Posterior vena cava (tissue), 2 donors: ENCODE measurements around the gene PTPN23. TPM values are rescaled to one million over a fixed set of nuclear protein-coding genes. Genes with fewer than 3 reads are reported as not detected.
"Not testable (repeated sequence)": the region's sequence is repeated elsewhere in the genome, so short reads cannot be mapped to it uniquely, and the experiment has no call there.

Experiments used
- DNase-seq: peaks from one replicate; pipeline ENCODE4 v3.0.0-alpha.2; 2020; ENCODE audit warnings: low spot score
- intact Hi-C, 2 donors: fragments of 100-400 bp; cut with DNase I; formaldehyde crosslinking; loops; one replicate each; pipeline versions ENCODE4 v1.14.1 to v1.14.2; 2022 to 2023
- total RNA-seq, 2 donors: library from RNA; stranded (reverse); fragmentation: NEBNext Ultra II Directional; extraction: Animal tissue kit (Norgen Biotek cat#: 25700); gene quantifications; one replicate each; pipeline ENCODE4 v1.2.1, GENCODE V29; 2021
- donor health status: DM: yes; HTN: yes; CAD: no.
- donor health status: DM: yes; HTN: yes; CAD: no.

PTPN23 gene
- total RNA-seq, 2 donors from 2014 or later = 30.8 to 32.4 TPM

- no peak for DNase-seq
- intact Hi-C loops = no loop called here
Measured at GRCh38 chr3:47425959-47426358, 45.1 kb downstream of the PTPN23 start.

DNA sequence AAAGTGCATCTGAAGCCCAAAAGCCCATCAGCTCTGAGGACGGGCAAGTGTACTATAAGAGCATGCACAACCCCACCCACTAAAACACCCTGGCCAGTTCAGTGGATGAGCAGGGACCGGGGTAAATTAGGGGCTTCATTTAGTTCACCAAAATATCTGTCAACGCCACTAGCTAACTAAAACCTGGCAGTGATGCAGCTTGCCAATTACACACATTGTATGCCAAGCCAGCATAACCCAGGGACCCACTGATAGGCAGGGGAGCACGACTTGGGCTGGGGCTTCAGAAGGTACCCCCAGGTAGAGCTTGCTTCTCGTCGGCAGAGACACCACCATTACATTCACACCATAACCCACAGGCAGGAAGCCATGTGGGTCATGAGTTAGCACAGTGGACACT lies 47.0 kb downstream of the PTPN23 start:
- intact Hi-C loops = no loop called here

GRCh38 chr3:47428662-47429061 lies 47.8 kb downstream of the PTPN23 start:
- intact Hi-C loops = no loop called here
- DNase-seq = peak; percentile 8

More for the DNA sequence above, 47.0 kb downstream of the PTPN23 start:
- peak; percentile 63 for DNase-seq

DNA sequence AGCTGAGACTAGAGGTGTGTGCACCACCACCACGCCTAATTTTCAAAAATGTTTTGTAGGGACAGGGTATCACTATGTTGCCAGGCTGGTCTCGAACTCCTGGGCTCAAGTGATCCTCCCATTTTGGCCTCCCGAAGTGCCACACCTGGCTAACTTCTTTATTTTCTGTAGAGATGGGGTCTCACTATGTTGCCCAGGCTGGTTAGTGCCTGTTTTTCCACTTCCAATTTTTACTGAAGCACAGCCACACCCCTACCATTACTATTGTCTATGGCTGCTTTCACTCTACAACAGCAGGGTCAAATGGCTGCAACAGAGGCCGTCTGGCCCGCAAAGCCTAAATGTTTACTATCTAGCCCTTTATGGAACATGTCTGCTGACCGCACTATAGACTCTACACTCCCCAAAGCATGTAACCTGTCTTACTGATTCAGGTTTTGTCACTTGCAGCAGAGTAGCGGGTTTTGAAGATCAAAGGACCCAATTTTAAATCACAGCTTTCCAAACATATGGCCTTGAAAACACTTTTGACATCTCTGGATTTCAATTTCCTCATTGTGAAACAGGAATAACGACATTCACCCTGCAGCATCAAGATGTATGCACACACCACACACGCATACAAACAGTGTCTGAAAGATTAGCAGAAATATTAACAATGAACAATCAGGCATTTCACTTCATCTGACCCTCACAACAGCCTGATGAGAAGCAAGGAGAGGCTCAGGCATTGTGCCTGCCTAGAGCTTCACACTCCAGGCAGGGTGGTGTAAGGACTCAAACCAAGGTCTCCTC lies 48.9 kb downstream of the PTPN23 start:
- DNase-seq = peak; percentile 5

GRCh38 chr3:47430606-47431005 lies 49.8 kb downstream of the PTPN23 start:
- intact Hi-C loops = no loop called here
- DNase-seq = peak; percentile 32

More for the DNA sequence above, 48.9 kb downstream of the PTPN23 start:
- intact Hi-C loops = no loop called here

GRCh38 chr3:47431225-47431624 lies 50.4 kb downstream of the PTPN23 start:
- intact Hi-C loops = no loop called here
- DNase-seq = no peak

GRCh38 chr3:47432673-47433072 lies 51.9 kb downstream of the PTPN23 start:
- intact Hi-C loops = no loop called here
- peak; percentile 29 for DNase-seq

DNA sequence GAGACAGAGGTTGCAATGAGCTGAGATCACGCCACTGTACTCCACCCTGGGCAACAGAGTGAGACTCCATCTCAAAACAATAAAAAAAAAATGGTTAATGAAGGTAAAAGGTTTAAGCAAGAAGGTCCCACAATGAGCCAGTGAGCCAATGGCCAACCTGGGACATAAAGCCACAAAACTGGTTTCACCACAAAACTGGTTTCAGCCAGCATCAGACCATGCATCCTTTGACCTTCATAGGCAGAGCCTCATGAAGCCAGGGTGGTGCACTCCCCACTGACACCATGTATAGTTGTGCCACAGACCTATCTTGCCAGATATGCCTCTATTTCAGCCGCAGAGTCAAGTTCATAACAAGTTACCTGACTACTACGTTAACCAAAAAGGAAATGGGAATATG lies 53.0 kb downstream of the PTPN23 start:
- intact Hi-C loops = no loop called here
- DNase-seq = no peak

- no peak for DNase-seq
- intact Hi-C loops = no loop called here
Measured at GRCh38 chr3:47434849-47435248, 54.0 kb downstream of the PTPN23 start.

DNA sequence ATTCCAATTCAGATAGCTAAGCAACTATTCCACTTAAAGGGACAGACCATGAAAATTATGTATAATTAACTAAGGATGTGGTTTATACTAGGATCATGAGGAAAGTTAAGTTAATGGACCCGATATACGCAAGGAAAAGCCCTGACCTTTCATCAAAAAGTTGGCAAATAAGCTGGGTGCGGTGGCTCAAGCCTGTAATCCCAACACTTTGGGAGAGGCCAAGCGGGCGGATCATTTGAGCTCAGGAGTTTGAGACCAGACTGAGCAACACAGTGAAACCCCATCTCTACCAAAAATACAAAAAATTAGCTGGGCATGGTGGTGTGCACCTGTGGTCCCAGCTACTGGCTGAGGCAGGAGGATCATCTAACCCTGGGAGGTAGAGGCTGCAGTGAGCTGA lies 55.4 kb downstream of the PTPN23 start:
- DNase-seq = no peak
- intact Hi-C loops = no loop called here

- intact Hi-C loops = no loop called here
Measured at GRCh38 chr3:47440131-47440530, 59.3 kb downstream of the PTPN23 start.

DNA sequence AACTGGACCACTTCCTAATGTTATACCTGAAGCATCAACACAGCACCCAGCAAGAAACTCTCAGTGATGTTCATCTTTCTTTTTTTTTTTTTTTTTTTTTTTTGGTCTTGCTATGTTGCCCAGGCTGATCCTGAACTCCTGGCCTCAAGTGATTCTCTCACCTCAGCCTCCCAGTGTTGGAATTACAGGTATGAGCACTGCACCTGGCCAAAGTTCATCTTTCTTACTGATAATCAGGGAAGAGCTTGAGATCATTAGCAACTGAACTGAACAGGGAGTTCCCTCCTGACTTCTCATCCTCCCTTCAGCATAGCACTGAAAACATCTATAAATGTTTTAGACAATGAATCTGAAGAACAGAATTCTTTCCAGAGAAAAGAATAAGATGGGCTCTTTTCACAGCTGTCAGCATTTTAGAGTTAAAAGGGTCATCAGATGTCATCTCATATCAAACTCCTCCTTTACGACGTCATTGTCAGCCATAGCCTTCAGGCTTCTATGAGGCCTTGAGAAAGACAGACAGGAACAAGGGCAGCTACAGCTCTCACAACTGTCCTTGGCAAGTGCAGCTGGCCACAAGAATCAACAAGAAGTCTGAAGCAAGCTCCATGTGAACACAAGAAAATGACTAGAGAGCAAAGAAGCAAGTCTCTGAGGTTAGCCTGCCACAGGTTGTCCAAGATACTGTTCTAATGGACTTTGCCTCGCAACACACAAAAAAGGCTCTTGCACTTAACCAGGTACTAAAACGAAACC lies 61.2 kb downstream of the PTPN23 start:
- DNase-seq = no peak
- intact Hi-C loops = no loop called here

More at GRCh38 chr3:47440131-47440530, 59.3 kb downstream of the PTPN23 start:
- no peak for DNase-seq

DNA sequence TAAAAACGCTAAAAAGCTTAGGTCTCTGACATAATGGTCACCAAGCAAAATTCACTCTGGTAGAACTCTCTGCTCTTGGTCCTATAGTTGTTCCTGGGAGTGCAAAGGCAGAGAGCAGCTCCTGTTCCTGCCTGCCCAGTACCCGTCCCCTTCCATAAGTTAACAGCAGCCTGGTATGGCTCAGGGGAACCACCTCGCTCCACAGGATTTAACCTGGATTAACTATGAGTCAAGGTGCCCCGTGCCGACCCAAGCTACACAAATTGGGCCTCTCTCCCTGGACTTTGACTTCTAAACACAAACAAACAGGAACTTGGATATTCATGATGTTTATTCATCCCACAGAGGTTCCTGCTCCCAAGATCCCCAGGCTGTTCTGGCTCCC lies 62.8 kb downstream of the PTPN23 start:
- no peak for DNase-seq
- intact Hi-C loops = no loop called here

- DNase-seq = no peak
- intact Hi-C loops = no loop called here
Measured at GRCh38 chr3:47444103-47444502, 63.3 kb downstream of the PTPN23 start.

DNA sequence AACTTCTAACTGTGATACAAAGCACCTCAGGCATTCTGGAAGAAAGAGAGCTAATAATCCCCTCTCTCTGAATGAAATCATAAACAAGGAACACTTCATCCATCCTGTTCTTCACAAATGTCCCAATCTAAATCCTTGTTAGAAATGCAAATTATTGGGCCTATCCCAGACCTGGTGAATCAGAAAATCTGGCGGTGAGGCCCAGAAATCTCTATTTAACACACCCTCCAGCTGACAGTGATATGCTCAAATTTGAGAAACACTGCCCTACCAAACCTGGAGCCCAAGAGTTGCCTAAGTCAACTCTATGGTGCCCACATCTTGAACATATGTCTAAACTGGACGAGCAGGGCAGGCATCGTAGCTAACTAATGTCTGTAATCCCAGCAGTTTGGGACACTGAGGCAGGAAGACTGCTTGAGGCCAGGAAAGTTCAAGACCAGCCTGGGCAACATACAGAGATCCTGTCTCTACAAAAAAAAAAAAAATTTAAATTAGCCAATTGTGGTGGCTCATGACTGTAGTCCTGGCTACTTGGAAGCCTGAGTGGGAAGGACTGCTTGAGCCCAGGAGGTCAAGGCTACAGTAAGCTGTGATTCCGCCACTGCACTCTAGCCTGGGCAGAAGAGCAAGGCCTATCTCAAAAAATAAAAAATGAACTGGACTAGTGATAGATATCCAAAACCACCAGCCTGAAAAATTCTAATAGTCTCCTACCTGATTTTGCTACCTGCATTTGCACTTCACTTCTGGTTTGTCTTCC lies 71.8 kb downstream of the PTPN23 start:
- no peak for DNase-seq
- intact Hi-C loops = no loop called here

GRCh38 chr3:47455806-47456452 lies 75.1 kb downstream of the PTPN23 start:
- intact Hi-C loops = no loop called here
- DNase-seq = no peak

GRCh38 chr3:47456984-47457383 lies 76.2 kb downstream of the PTPN23 start:
- intact Hi-C loops = no loop called here
- DNase-seq = no peak

DNA sequence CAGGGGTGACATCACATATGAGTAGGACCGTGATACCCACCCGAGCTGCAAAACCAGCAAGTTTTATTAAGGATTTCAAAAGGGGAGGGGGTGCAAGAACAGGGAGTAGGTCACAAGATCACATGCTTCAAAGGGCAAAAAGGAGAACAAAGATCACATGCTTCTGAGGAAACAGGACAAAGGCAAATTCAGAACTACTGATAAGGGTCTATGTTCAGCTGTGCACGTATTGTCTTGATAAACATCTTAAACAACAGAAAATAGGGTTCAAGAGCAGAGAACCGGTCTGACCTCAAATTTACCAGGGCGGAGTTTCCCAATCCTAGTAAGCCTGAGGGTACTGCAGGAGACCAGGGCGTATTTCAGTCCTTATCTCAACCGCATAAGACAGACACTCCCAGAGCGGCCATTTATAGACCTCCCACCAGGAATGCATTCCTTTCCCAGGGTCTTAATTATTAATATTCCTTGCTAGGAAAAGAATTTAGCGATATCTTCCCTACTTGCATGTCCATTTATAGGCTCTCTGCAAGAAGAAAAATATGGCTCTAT lies 78.8 kb downstream of the PTPN23 start:
- intact Hi-C loops, DNase-seq: not testable (repeated sequence)
